GM12801 (cell line): ENCODE measurements around the gene EVPL.

Experiments
- CTCF ChIP-seq: IDR thresholded peaks from one replicate; pipeline ENCODE4 v1.5.1; 2011; ENCODE audit warnings: control low read depth; ENCODE audit not compliant: insufficient read length; ENCODE audit errors: extremely low read depth

The EVPL gene

GRCh38 chr17:75959839-75960511, 67.1 kb downstream of the EVPL start:
- no peak for TF ChIP-seq CTCF

GRCh38 chr17:75959051-75959838, 67.9 kb downstream of the EVPL start:
- no peak for TF ChIP-seq CTCF
